Measurements from ENCODE around the gene SDK1.

The SDK1 gene

DNA sequence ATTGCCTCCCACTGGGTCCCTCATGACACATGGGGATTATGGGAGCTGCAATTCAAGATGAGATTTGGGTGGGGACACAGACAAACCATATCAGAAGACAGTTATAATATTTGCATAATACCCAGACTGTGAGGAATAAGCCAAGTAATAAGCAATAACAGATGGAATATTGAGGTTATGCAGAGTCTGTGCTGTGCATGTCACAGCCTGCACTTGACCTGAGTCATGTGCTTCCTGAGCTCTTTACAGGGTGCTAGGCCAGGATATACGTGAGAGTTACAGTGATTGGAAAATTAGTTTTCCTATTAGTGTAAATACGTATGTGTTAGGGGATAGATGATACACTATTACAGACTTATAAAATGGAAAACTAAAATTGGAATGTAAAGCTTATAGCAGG is 288.7 kb downstream of the SDK1 start:
- DNase-seq (ENCODE audit: low spot score) = no peak

DNA sequence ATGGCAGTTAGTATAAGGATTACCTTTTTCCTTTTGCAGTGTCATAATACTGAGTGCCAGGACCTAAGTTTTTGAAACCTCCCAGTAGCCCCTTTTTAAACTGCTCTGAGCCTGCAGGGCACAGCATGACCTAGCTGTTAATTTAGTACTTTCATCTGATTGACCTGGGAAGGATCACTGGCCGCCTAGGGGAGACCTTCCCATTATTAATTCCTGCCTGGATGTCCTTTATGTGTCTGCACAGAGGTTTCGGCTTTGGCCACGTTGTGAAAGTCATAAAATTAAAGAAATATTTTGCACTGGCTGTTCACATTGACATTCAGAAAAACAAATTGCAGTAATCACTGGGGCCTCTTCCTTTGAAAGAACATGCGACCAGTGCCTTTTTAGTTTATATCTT is 290.2 kb downstream of the SDK1 start:
- no peak for DNase-seq (ENCODE audit: low spot score)

DNA sequence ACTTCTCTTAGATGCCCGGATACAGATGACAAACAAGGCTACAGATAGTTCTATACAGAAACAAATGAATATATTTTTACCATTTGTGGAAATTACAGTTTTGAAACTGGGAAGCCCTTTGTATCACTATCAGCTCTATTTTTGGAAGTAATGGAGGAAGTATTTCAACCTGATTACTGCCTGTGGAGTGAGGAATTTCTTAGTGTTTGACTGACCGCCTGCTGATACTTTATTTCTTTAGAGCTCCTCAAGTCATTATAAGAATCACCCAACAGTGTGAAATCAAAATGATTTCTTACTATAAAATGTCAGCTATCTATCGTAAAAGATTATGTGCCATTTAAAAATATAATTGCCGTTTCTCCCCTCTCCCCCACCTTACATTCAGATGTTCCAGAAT is 290.9 kb downstream of the SDK1 start:
- DNase-seq (ENCODE audit: low spot score) = no peak

DNA sequence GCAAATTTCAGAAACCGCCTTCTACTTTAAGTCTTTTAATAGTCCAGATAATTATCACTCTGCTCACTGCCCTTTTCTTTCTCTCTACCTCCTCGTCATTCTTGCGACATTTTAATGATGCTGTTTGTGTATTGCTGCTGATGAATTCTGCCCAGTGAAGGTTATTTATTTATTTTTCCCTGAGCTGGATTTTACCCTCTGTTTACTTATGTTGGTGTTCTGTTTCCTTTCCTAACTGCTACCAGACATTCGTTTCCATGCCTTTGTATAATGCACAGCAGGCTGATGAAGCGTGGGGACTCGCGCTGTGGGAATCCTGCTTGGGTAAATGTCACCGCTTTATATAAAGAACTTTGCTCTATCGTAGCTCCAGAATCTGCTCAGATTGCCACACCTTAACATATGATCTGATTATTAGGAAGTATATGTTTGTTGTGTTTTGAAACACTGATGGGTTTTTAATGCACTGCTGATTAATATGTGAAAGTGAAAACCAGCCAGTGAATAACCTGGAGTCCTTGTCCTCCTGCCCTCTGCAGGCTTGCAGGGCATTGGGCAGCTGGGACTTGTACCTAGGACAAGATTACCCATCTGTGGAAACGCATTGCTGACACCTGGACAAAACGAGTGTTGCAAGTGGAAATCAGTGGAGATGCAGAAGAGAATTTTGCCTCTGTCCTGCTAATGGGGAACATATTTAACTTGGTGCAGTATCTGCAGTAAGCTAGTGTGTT is 291.5 kb downstream of the SDK1 start:
- DNase-seq (ENCODE audit: low spot score) = no peak

DNA sequence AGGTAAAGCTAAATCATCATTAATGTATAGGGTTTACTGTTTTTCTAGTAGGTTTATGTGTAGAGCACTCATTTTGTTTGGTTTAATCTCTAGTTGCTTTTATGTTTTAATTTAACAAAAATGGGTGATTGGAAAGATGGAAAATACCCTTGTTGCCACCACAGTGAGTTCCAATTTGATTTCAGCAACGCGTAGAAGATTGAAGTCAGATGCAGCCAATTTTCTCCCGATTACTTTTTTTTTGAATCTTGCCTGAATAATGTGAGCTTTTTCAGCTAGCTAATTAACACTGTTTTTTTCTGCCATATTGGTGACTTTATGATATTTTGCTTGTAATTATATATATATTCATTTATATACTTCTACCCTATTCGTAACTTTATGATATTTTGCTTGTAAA is 293.8 kb downstream of the SDK1 start:
- DNase-seq (ENCODE audit: low spot score) = no peak

DNA sequence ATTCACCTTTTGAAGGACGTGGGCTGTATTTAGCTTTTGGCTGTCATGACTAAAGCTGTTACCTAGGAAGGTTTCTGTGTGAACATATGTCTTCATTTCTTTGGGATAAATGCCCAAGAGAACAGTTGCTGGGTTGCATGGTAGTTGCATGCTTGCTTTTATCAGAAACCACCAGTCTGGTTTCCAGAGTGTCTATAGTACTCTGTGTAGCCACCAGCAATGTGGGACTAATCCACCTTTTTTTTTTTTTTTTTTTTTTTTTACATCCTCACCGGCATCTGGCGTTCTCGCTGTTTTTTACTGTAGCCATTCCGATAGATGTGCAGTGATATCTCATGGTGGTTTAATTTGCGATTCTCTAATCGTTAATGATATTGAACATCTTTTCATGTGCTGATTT is 297.8 kb downstream of the SDK1 start:
- no peak for DNase-seq (ENCODE audit: low spot score)

DNA sequence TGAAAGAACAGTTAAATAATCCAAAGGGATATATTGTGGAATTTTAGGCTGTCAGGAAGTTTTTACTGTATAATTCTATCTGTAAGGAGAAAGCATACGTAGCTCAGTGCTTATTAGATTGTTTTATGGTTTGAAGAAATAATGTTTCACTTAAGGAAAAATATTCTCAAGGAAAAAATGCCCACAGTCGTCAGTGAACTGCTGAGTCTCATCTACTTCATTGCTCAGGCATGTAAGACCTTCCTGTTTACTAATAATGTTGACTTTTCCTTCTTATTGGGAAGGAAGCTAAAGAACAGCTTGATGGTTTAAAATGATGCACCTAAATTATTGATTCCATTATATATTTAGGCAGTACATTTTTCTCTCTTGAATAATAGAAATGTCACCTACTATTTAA is 304.2 kb downstream of the SDK1 start:
- DNase-seq (ENCODE audit: low spot score) = no peak

DNA sequence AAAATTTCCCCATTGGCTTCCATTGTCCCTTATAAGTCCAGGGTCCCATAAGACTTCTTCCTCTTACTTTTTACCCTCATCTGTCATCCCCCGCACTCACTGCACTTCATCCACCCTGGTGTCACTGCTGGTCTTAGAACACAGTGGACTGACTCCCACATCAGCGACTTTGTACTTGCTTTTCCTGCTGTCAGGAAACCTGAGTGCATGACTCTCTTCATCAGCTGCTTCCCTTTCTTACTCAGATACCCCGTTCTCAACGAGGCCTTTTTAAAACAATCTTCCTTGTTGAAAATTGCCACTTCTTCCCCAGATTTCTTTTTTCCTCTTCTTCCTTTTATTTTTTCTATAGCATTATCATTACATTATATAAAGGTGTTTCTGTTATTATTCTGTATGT is 305.4 kb downstream of the SDK1 start:
- no peak for DNase-seq (ENCODE audit: low spot score)

DNA sequence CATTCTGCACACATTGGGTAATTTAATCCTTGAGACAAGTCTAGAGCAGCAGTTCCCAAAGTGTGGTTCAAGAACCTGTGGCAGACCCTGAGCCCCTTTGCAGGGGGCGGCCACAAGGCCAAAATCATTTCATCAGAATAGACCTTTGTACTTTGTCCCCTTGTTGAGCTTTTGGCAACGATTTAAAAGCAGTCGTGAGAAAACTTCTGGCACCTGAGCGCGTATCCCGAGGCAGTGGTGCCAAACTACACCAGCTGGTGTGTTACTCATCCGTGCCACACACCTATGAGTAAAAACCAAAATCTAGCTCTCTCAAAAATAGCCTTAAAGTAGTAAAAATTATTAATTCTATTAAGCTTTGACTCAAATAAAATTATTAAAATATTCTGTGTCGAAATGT is 306.8 kb downstream of the SDK1 start:
- no peak for DNase-seq (ENCODE audit: low spot score)

DNA sequence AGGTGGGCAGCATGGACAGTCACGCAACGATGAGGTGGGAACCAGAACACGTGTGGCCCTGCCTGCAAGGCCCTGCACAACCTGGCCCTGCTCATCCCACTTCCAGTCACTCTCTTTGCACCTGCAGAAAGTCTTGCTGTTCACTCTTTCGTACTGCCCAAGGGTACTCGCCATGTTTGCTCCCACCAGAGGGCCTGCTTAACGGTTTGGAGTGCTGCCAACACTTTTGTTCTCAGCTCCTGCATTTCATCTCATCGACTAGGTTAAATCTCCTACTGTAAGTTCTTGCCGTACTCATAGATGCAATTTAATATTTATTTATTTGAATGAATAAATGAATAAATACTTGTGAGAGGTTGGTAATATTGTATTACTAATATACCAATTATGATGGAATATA is 315.3 kb downstream of the SDK1 start:
- no peak for DNase-seq (ENCODE audit: low spot score)

DNA sequence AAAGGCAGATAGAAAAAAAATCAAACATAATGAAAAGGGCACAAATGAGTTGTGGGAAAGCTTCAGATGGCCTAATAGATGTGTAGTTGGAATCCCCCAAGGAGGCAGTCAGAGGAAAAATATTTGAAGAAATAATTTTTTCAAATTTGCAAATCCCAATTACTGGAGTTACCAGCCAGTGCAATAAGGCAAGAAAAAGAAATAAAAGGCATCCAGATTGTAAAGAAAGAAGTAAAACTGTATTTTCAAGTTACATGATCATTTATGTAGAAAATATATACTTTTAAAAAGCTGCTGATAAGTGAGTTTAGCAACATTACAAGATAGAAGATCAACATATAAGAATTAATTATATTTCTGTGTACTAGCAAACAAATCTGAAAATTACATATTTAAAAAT is 329.0 kb downstream of the SDK1 start:
- no peak for DNase-seq (ENCODE audit: low spot score)

DNA sequence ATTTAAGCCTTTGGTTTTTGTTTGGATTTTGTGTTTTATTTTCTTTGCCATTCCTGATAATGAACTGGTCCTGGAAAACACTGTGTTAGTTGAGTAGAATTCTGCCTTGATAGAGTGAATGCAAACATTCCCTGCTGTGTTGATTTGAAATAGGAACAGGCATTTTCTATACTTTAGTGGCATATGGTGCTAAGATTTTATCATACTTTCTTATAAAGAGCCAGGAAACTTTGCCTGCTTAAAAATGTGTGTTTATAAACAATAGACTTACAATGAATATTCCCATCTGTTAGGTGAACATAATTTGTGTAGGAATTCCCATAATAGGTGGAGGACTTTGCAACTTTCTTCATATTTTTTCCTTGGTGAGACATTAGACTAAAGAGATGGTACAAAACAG is 333.3 kb downstream of the SDK1 start:
- no peak for DNase-seq (ENCODE audit: low spot score)

DNA sequence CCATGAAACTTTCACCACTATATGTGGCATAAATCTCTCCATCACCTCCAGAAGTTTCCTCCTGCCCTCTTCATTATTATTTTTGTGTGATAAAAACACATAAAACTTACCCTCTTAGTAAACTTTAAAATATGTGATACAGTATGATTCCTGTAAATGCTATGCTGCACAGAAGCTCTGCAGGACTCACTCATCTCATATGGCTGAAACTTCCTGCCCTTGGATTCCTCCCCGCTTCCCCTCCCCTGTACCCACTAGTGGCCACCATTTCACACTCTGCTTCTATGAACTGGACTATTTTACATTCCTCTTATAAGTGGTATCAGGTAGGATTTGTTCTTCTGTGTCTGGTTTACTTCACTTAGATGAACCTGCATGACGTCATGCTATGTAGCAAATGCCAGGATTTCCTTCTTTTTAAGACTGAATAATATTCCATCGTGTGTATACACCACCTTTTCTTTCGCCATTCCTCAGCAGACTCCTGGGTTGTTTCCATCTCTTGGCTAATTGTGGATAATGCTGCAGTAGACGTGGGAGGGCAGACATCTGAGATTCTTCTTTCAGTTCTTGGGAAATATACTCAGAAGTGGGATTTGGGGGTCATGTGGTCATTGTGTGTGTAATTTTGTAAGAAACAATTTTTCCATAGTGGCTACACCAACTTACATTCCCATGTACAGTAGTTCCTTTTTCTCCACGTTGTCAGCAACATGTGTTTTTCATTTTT is 335.2 kb downstream of the SDK1 start:
- DNase-seq (ENCODE audit: low spot score) = no peak

DNA sequence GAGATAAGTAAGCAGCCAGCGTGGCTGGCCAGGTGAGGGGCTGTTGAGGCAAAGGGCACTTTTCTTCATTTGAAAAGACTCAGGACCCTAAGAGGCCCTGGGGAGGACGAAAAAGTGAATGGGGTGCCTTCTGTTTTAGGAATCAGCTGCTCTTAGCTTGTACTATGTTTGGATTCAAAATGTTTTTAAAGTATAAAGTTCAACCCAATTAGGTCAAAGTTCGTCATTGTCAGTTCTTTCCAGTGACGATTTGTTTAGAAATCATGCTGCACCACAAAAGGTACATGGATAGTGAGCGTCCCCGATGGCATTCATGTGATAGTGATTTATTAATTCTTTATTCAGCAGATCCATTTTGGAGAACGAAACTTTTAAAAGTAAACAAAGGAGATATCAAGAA is 338.2 kb downstream of the SDK1 start:
- DNase-seq (ENCODE audit: low spot score) = no peak

DNA sequence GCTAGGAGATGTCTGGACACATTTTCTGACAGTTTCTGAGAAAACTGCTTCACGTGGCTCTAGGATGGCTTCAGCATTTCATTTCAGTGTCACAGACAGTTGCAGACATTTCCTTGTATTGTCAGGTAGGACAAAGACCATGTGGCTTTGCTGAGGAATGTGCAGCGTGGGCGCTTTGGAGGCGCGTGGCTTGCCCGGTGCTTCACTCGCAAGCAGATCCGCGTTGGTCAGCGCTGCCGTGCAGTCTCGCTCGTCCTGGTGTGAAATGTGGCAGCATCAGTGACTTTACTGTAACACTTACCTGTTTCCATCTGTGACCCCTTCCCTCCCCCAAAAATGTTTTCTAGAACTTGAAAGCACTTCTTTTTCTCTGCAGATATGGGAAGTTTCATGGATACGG is 340.5 kb downstream of the SDK1 start:
- no peak for DNase-seq (ENCODE audit: low spot score)

DNA sequence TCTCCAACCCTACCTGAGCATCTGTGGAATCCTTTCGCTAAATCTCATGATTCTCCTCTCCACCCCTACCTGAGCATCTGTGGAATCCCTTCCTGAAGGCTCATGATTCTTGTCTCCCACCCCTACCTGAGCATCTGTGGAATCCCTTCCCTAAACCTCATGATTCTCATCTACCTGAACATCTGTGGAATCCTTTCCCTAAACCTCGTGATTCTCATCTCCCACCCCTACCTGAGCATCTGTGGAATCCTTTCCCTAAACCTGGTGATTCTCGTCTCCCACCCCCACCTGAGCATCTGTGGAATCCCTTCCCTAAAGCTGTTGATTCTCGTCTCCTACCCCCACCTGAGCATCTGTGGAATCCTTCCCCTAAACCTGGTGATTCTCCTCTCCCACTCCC is 342.0 kb downstream of the SDK1 start:
- DNase-seq (ENCODE audit: low spot score) = no peak

DNA sequence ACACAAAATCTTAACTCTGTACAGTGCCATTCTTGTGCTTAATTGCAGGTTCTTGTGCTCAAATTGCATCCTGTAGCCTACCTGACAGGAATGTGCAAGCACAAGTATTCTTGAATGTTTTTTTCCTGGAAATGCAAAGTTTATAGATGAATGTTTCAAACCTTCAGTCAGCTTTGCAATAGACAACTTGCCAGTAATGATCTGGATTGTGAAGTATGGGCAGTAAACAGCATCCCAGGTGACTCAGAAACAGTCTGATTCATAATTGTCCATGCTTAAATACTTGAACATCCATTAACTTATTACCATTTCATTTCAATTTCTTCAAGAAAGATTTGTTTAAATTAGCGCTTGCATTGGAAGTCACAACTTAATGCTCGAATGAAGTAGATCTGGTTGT is 347.2 kb downstream of the SDK1 start:
- DNase-seq (ENCODE audit: low spot score) = no peak

DNA sequence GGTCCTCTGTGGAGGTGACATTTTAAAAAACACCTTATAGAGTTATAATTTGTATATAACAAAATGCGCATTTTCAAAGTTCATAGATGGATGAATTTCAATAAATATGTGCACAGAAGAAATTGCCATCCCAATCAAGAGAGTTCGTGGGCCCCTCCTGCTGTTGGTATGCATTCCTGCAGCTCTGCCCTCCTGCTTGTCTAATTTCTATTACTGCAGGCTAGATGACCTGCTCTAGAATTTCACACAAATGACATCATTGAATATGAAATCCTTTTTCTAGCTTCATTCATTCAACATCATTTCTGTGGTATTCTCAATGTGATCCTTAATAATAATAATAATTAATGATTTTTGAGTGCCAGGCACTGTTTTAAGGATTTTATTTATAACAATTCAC is 348.2 kb downstream of the SDK1 start:
- no peak for DNase-seq (ENCODE audit: low spot score)

DNA sequence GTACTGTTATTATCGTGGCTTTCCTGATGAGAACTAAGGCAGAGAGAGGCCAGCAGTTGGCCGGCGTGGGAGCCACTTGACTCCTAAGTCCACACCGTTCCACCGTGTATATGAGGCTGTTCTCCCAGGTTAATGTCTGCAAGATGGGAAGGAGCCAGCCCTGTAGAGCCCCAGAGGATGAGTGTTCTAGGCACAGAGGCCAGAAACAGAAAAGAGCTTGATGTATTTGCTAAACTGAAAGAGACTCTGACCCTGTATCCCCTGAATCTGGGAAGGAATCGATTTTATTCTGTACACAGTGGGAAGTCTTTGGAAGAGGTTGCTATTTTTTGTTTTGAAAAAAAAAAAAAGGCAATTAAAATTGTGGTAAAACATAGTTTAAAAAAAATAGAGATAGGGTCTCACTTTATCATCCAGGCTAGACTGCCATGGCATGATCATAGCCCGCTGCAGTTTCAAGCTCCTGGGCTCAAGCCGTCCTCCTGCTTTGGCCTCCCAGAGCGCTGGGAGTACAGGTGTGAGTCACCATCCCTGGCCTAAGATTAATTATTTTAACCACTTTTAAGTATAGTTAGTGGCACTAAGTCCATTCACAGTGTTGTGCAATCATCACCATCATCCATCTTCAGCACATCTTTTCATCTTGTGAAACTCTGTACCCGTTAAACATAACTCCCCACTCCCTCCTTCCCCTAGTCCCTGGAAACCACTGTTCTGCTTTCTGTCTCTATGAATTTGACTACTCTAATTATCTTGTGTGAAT is 348.8 kb downstream of the SDK1 start:
- no peak for DNase-seq (ENCODE audit: low spot score)

DNA sequence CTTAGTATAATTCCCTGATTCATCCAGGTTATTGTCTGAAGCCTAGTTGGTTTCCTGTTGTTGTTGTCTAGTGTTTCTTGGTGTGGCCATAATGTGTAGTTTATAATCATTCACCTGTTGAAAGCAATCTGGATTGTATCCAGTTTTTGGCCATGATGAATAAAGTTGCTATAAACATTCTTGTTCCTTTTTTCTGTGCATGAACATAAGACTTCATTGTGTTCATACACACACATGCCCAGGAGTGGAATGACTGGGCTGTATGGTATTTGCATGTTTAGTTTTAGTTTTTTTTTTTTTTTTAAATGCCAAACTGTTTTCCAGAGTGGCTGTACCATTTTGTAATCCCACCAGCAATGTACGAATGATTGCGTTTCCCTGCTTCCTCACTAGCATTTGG is 349.8 kb downstream of the SDK1 start:
- DNase-seq (ENCODE audit: low spot score) = no peak

DNA sequence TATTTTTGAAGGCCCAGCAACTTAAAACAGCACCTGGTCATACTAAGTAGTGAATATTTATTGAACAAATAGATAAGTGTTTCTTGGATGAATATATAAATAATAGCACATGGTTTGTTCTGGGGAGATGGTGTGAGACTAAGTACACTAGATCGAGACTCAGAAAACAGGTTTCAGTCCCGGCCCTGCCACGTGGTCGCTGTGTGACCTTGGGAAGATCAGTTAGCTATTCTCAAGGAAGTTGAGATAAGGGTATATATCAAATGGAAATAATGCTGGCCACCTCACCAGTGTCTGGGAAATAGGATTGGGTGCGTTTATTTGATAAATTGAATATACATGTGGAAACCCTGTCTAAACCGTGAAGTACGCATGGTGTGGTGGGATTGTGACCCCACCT is 354.6 kb downstream of the SDK1 start:
- no peak for DNase-seq (ENCODE audit: low spot score)

DNA sequence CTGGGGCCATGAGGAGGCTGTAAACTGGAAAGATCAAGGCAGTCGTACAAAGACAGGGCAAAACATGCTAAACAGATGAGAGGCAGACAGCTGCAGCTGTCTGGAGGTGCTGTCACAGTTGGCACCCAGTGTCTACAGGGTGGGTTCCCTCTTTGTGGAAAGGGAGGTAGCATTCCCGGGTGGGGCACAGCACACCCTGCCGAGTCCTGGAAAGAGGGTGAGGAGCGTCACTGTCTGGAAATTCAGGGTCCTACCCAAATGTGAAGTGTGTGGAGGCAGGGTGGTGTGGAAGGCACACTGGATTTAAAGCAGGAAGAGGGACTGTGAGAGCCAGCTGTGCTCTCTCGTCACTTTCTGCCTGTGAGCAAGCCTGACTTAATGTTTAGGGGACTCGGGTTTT is 356.2 kb downstream of the SDK1 start:
- no peak for DNase-seq (ENCODE audit: low spot score)

DNA sequence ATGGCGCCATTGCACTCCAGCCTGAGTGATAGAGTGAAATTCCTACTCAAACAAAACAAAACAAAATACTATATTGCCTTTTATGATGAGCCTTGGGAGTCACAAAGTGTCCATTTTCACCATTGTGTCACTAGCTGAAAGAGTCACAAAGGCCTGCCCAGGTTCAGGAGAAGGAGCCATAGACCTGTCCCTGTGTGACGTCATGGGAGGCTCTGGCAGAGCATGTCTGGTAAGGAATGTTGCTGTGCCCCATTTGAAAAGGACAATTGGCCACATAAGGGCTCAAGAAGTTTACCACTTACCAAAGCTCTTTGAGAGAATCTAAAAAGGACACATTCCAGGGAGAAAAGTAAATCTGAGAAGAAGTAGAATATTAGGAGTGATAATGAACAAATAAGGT is 367.7 kb downstream of the SDK1 start:
- DNase-seq (ENCODE audit: low spot score) = no peak

All from germinal center (tissue), 1 donor.